Measurements from ENCODE around the gene PRCP.

DNA sequence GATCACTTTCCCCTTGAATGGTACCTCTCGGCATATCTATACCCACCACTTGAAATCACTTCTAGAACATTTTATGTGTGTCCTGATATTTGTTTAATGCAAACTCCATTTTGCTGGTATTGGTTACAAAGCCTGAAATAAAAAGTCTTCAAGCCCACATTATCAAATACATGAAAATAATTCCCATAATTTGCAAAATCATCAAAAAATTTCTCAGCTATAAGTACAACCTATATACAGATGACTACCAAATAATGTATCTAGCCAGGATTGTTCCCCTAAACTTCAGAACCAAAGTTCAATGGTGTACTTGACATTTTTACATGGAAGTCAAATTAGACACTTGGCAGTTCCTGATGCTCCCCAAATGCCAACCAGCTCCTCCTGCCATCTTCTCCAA, 71.8 kb downstream of the PRCP start:
- no peak for TF ChIP-seq ETV6 (CRISPR knock-in tag; IDR thresholded peaks at IDR 0.05)
- TF ChIP-seq, protein P1, sequence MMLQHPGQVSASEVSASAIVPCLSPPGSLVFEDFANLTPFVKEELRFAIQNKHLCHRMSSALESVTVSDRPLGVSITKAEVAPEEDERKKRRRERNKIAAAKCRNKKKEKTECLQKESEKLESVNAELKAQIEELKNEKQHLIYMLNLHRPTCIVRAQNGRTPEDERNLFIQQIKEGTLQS (CRISPR knock-in tag; conservative IDR thresholded peaks at IDR 0.05), result no peak
- TF ChIP-seq, protein P2, sequence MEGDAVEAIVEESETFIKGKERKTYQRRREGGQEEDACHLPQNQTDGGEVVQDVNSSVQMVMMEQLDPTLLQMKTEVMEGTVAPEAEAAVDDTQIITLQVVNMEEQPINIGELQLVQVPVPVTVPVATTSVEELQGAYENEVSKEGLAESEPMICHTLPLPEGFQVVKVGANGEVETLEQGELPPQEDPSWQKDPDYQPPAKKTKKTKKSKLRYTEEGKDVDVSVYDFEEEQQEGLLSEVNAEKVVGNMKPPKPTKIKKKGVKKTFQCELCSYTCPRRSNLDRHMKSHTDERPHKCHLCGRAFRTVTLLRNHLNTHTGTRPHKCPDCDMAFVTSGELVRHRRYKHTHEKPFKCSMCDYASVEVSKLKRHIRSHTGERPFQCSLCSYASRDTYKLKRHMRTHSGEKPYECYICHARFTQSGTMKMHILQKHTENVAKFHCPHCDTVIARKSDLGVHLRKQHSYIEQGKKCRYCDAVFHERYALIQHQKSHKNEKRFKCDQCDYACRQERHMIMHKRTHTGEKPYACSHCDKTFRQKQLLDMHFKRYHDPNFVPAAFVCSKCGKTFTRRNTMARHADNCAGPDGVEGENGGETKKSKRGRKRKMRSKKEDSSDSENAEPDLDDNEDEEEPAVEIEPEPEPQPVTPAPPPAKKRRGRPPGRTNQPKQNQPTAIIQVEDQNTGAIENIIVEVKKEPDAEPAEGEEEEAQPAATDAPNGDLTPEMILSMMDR (IDR thresholded peaks at IDR 0.05), result no peak
- TF ChIP-seq, protein P3, sequence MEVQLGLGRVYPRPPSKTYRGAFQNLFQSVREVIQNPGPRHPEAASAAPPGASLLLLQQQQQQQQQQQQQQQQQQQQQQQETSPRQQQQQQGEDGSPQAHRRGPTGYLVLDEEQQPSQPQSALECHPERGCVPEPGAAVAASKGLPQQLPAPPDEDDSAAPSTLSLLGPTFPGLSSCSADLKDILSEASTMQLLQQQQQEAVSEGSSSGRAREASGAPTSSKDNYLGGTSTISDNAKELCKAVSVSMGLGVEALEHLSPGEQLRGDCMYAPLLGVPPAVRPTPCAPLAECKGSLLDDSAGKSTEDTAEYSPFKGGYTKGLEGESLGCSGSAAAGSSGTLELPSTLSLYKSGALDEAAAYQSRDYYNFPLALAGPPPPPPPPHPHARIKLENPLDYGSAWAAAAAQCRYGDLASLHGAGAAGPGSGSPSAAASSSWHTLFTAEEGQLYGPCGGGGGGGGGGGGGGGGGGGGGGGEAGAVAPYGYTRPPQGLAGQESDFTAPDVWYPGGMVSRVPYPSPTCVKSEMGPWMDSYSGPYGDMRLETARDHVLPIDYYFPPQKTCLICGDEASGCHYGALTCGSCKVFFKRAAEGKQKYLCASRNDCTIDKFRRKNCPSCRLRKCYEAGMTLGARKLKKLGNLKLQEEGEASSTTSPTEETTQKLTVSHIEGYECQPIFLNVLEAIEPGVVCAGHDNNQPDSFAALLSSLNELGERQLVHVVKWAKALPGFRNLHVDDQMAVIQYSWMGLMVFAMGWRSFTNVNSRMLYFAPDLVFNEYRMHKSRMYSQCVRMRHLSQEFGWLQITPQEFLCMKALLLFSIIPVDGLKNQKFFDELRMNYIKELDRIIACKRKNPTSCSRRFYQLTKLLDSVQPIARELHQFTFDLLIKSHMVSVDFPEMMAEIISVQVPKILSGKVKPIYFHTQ (CRISPR knock-in tag; IDR thresholded peaks at IDR 0.05), result no peak
- TF ChIP-seq, protein P4, sequence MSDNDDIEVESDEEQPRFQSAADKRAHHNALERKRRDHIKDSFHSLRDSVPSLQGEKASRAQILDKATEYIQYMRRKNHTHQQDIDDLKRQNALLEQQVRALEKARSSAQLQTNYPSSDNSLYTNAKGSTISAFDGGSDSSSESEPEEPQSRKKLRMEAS (CRISPR knock-in tag; IDR thresholded peaks at IDR 0.05), result no peak
- TF ChIP-seq, protein P5, sequence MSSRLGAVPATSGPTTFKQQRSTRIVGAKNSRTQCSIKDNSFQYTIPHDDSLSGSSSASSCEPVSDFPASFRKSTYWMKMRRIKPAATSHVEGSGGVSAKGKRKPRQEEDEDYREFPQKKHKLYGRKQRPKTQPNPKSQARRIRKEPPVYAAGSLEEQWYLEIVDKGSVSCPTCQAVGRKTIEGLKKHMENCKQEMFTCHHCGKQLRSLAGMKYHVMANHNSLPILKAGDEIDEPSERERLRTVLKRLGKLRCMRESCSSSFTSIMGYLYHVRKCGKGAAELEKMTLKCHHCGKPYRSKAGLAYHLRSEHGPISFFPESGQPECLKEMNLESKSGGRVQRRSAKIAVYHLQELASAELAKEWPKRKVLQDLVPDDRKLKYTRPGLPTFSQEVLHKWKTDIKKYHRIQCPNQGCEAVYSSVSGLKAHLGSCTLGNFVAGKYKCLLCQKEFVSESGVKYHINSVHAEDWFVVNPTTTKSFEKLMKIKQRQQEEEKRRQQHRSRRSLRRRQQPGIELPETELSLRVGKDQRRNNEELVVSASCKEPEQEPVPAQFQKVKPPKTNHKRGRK (CRISPR knock-in tag; IDR thresholded peaks at IDR 0.05; ENCODE audit: borderline replicate concordance), result no peak
- TF ChIP-seq CREB1 (CRISPR knock-in tag; IDR thresholded peaks at IDR 0.05), result no peak
- no peak for TF ChIP-seq TEAD4 (CRISPR knock-in tag; IDR thresholded peaks at IDR 0.05)
- TF ChIP-seq, protein P6, sequence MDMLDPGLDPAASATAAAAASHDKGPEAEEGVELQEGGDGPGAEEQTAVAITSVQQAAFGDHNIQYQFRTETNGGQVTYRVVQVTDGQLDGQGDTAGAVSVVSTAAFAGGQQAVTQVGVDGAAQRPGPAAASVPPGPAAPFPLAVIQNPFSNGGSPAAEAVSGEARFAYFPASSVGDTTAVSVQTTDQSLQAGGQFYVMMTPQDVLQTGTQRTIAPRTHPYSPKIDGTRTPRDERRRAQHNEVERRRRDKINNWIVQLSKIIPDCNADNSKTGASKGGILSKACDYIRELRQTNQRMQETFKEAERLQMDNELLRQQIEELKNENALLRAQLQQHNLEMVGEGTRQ (CRISPR knock-in tag; IDR thresholded peaks at IDR 0.05), result no peak
- no peak for TF ChIP-seq ZBTB21 (CRISPR knock-in tag; IDR thresholded peaks at IDR 0.05; ENCODE audit: borderline replicate concordance)
- TF ChIP-seq TP53 (CRISPR knock-in tag; IDR thresholded peaks at IDR 0.05), result no peak
- no peak for TF ChIP-seq MXD4 (CRISPR knock-in tag; IDR thresholded peaks at IDR 0.05; ENCODE audit: borderline replicate concordance)
- TF ChIP-seq FOXJ3 (CRISPR knock-in tag; IDR thresholded peaks at IDR 0.05; ENCODE audit: borderline replicate concordance), result no peak
